GM12874 (cell line): Measurements from ENCODE around the gene CCDC102A.

Source experiments
- TF ChIP-seq, protein P1 (sequence below): IDR thresholded peaks from 2 replicates; pipeline ENCODE4 v1.5.1; 2011; ENCODE audit warnings: low read depth, mild to moderate bottlenecking, control low read depth, low read length, moderate library complexity; ENCODE audit not compliant: insufficient read depth

CCDC102A gene

DNA sequence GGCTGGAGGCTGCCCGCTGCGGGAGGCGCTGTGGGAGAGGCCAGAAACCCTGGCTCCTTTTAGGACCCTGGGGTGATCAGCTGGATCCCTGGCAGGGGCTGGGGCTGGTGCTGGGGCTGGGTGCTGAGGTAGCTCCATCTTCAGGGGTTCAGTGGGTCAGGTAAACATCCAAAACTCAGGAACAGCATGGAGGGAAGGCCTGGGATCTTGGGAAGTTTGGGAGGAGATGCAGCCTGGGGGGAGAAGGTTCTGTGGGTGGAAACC is 27.0 kb upstream of the CCDC102A start:
- TF ChIP-seq, protein P1, sequence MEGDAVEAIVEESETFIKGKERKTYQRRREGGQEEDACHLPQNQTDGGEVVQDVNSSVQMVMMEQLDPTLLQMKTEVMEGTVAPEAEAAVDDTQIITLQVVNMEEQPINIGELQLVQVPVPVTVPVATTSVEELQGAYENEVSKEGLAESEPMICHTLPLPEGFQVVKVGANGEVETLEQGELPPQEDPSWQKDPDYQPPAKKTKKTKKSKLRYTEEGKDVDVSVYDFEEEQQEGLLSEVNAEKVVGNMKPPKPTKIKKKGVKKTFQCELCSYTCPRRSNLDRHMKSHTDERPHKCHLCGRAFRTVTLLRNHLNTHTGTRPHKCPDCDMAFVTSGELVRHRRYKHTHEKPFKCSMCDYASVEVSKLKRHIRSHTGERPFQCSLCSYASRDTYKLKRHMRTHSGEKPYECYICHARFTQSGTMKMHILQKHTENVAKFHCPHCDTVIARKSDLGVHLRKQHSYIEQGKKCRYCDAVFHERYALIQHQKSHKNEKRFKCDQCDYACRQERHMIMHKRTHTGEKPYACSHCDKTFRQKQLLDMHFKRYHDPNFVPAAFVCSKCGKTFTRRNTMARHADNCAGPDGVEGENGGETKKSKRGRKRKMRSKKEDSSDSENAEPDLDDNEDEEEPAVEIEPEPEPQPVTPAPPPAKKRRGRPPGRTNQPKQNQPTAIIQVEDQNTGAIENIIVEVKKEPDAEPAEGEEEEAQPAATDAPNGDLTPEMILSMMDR, result no peak

DNA sequence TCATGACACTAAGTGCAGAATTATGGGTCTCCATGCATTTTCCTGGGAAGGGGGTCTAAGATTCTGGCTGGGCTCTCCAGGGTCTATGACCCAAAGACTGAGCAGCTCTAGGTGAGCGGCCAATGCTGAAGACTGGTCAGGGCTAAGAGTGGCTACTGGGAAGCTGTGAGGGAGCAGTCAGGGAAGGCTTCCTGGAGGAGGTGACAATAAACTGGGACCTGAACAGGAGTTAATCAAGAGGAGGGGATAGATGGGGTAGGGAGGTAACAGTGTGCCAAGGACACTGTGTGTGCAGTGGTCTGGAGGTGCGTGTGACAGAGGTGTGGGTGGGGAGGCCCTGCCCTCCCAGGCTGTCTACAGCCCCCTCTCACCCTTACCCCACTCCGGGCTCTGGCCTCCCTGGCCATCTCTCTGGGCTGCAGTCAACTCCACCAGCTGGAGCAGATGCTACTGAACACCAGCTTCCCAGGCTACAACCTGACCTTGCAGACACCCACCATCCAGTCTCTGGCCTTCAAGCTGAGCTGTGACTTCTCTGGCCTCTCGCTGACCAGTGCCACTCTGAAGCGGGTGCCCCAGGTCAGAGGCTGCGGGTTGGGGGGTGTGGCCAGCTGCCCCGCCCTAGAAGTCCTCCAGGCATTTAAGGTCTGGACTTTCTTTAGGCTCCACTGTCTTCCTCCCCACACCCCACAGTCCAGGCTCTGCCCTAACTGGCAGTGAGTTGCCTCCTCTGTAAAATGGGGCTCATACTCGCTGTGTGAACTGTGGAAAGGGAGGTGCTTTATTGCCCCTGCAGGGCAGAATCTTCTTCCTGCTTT is 26.5 kb upstream of the CCDC102A start:
- TF ChIP-seq, protein P1, result no peak

DNA sequence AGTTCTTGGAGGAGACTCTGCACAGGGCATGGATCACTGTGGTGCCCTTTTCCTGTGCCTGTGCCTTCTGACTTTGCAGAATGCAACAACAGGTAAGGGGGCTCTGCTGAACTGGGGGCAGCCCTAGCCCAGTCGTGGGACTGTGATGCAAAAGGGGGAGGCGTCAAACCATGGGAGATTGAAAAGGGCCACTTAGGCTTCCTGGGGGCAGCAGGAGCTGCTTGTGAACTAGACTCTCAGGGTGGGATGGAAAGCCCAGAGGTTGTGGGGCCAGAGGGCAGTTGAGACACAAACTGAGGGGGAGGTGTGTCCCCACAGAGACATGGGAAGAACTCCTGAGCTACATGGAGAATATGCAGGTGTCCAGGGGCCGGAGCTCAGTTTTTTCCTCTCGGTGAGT is 25.7 kb upstream of the CCDC102A start:
- TF ChIP-seq, protein P1, result no peak

DNA sequence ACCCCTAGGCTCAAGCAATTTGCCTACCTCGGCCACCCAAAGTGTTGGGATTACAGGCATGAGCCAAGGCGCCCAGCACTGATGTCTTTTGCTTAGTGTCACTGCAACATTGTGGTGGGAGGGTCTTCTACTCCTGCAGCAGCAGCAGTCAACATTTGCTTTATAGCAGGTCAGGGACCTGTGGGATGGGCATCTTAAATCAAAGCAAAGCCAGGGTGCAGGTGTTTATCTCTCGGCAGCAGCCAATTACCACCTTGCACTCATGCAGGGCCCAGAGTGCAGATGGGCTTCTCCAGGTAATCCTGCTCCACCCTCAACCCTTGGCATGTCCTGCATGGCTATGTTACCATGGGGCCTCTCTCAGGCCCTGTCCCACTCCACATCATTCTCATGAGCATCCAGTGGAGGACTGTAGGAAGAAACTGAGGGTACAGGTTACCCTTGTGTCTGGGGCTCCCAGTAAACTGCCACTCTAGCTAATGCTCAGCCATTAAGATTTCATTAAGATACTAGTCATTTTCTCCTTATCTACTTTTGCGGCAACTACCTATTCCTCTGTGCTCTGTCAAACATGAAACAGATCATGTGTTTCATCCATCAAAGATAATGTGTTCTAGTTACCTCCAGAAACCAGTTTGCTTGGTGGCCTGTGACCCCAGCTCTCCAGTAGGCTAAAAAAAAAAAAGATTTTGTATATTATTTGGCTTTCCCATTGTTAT is 22.9 kb upstream of the CCDC102A start:
- TF ChIP-seq, protein P1, result no peak

DNA sequence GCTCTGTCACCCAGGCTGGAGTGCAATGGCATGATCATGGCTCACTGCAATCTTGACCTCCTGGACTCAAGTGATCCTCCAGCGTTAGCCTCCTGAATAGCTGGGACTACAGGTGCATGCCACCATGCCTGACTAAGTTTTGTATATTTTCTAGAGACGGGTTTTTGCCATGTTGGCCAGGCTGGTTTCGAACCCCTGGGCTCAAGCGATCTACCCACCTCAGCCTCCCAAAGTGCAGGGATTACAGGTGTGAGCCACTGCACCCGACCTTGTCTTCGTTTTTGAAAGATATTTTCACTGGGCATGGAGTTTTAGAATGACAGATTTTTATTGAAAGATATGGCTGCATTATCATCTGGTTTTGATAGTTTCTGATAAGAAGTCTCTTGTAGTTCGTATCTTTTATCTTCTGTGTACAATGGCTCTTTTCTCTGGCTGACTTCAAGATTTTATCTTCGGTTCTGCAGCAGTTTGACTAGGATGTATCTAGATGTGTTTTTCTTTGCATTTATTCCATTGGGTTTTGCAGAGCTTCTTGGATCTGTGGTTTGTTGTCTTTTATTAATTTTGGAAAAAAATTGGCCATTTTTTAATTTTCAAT is 20.7 kb upstream of the CCDC102A start:
- TF ChIP-seq, protein P1, result no peak

DNA sequence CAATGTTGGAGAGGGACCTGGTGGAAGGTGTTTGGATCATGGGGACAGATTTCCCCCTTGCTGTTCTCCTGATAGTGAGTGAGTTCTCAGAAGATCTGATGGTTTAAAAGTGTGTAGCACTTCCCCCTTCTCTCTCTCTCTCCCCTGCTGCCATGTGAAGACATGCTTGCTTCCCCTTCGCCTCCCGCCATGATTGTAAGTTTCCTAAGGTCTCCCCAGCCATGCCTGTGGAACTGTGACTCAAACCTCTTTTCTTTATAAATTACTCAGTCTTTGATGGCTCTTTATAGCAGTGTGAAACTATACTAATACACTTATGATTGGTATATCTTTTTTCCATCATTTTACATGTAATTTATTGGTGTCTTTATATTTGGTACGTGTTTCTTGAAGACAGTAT is 19.5 kb upstream of the CCDC102A start:
- TF ChIP-seq, protein P1, result no peak

DNA sequence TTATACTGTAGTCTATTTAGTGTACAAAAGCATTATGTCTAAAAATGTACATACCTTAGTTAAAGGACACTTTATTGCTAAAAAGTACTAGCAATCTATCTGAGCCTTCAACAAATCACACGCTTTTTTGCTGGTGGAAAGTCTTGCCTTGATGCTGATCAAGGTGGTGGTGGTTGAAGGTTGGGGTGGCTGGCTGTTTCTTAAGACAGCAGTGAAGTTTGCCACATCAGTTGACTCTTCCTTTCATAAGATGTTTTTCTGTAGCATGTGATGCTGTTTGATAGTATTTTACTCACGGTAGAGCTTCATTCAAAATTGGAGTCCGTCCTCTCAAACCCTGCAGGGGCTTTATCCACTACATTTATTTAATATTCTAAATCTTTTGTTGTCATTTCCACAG is 14.7 kb upstream of the CCDC102A start:
- TF ChIP-seq, protein P1, result no peak
